Loucy (cell line): Measurements from ENCODE around the gene FRMD5.

Source experiments
- EZH2phosphoT487 ChIP-seq: fragments of 200-600 bp; IDR thresholded peaks from 2 replicates; pipeline ENCODE4 v1.6.1; 2018; ENCODE audit warnings: antibody characterized with exemption, mild to moderate bottlenecking, moderate library complexity, borderline replicate concordance
- TF ChIP-seq, protein P1 (sequence below): fragments of 200-600 bp; sonication (generic); conservative IDR thresholded peaks from 2 replicates; pipeline ENCODE4 v1.5.1; 2014; ENCODE audit warnings: mild to moderate bottlenecking, antibody characterized with exemption, low read length

DNA sequence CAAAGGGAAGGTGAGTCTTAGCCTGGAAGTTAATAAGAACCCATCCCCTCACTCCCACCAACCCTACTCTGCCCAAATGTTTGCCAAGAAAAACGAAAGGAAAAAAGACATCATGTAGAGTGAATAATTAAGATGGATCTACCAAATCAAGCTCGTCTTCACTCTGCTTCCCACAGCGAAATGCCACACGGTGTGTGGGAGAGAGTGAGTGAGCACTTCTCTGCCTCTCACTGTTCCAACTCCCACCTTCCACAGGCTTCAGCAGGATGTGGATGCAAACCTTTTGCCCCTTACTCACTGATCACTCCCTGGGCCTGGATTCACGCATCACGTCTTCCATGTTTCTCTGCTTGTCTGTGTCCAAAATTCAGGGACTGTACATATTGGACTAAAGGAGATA is 282.9 kb downstream of the FRMD5 start:
- TF ChIP-seq, protein P1, sequence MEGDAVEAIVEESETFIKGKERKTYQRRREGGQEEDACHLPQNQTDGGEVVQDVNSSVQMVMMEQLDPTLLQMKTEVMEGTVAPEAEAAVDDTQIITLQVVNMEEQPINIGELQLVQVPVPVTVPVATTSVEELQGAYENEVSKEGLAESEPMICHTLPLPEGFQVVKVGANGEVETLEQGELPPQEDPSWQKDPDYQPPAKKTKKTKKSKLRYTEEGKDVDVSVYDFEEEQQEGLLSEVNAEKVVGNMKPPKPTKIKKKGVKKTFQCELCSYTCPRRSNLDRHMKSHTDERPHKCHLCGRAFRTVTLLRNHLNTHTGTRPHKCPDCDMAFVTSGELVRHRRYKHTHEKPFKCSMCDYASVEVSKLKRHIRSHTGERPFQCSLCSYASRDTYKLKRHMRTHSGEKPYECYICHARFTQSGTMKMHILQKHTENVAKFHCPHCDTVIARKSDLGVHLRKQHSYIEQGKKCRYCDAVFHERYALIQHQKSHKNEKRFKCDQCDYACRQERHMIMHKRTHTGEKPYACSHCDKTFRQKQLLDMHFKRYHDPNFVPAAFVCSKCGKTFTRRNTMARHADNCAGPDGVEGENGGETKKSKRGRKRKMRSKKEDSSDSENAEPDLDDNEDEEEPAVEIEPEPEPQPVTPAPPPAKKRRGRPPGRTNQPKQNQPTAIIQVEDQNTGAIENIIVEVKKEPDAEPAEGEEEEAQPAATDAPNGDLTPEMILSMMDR, result no peak
- TF ChIP-seq EZH2phosphoT487, result no peak
